B cell (primary cell): ENCODE data around the gene TENM3.

Experiments
- CTCF ChIP-seq: fragments of 200-600 bp; IDR thresholded peaks from one replicate; pipeline ENCODE4 v1.8.0; 2022; ENCODE audit warnings: antibody characterized with exemption, mild to moderate bottlenecking
- EZH2 ChIP-seq: IDR thresholded peaks from 2 replicates; pipeline ENCODE4 v1.6.1; 2012; ENCODE audit warnings: borderline replicate concordance, low read depth, mild to moderate bottlenecking, moderate library complexity, low read length; ENCODE audit not compliant: insufficient read depth, poor library complexity, severe bottlenecking

GRCh38 chr4:182404376-182404775, 161.2 kb downstream of the TENM3 start:
- TF ChIP-seq CTCF (no peak), EZH2 (no peak)
